HL-60 (cell line): ENCODE results near the gene NKD2.

Experiments
- POLR2AphosphoS5 ChIP-seq: IDR thresholded peaks from 2 replicates; pipeline ENCODE4 v1.6.1; 2012; ENCODE audit warnings: low read depth
- TF ChIP-seq, protein P1 (sequence below): IDR thresholded peaks from one replicate; pipeline ENCODE4 v1.5.1; 2011; ENCODE audit warnings: low read length, control low read depth, inconsistent platforms; ENCODE audit not compliant: insufficient read depth

DNA sequence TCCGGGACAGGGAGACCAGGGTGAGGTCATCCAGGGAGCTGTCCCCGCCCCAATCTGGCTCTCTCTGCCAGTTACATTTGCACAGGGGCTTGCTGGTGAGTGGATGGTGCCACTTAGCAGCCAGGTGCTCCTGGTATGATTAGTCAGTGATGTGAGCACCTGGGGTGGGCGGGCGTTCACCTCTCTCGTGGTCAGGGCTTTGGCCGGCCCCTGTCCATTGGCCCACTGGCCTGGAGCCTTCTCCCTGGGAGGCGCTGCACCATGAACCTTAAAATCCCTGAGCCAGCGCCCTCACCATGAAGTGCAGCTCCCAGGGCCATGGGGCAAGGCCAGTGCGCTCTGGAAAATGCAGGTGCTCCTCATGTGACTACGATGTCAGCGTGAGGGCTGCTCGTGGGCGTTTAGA, 2.0 kb downstream of the NKD2 start:
- TF ChIP-seq, protein P1, sequence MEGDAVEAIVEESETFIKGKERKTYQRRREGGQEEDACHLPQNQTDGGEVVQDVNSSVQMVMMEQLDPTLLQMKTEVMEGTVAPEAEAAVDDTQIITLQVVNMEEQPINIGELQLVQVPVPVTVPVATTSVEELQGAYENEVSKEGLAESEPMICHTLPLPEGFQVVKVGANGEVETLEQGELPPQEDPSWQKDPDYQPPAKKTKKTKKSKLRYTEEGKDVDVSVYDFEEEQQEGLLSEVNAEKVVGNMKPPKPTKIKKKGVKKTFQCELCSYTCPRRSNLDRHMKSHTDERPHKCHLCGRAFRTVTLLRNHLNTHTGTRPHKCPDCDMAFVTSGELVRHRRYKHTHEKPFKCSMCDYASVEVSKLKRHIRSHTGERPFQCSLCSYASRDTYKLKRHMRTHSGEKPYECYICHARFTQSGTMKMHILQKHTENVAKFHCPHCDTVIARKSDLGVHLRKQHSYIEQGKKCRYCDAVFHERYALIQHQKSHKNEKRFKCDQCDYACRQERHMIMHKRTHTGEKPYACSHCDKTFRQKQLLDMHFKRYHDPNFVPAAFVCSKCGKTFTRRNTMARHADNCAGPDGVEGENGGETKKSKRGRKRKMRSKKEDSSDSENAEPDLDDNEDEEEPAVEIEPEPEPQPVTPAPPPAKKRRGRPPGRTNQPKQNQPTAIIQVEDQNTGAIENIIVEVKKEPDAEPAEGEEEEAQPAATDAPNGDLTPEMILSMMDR = no peak
- no peak for TF ChIP-seq POLR2AphosphoS5
